ENCODE measurements around the gene PEAK1. TPM values are rescaled to one million over a fixed set of nuclear protein-coding genes. Genes with fewer than 3 reads are reported as not detected.

PEAK1 gene, protein sequence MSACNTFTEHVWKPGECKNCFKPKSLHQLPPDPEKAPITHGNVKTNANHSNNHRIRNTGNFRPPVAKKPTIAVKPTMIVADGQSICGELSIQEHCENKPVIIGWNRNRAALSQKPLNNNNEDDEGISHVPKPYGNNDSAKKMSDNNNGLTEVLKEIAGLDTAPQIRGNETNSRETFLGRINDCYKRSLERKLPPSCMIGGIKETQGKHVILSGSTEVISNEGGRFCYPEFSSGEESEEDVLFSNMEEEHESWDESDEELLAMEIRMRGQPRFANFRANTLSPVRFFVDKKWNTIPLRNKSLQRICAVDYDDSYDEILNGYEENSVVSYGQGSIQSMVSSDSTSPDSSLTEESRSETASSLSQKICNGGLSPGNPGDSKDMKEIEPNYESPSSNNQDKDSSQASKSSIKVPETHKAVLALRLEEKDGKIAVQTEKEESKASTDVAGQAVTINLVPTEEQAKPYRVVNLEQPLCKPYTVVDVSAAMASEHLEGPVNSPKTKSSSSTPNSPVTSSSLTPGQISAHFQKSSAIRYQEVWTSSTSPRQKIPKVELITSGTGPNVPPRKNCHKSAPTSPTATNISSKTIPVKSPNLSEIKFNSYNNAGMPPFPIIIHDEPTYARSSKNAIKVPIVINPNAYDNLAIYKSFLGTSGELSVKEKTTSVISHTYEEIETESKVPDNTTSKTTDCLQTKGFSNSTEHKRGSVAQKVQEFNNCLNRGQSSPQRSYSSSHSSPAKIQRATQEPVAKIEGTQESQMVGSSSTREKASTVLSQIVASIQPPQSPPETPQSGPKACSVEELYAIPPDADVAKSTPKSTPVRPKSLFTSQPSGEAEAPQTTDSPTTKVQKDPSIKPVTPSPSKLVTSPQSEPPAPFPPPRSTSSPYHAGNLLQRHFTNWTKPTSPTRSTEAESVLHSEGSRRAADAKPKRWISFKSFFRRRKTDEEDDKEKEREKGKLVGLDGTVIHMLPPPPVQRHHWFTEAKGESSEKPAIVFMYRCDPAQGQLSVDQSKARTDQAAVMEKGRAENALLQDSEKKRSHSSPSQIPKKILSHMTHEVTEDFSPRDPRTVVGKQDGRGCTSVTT (N-terminal part only)
- total RNA-seq: 5.1 and 5.8 TPM in 2 replicates

DNA sequence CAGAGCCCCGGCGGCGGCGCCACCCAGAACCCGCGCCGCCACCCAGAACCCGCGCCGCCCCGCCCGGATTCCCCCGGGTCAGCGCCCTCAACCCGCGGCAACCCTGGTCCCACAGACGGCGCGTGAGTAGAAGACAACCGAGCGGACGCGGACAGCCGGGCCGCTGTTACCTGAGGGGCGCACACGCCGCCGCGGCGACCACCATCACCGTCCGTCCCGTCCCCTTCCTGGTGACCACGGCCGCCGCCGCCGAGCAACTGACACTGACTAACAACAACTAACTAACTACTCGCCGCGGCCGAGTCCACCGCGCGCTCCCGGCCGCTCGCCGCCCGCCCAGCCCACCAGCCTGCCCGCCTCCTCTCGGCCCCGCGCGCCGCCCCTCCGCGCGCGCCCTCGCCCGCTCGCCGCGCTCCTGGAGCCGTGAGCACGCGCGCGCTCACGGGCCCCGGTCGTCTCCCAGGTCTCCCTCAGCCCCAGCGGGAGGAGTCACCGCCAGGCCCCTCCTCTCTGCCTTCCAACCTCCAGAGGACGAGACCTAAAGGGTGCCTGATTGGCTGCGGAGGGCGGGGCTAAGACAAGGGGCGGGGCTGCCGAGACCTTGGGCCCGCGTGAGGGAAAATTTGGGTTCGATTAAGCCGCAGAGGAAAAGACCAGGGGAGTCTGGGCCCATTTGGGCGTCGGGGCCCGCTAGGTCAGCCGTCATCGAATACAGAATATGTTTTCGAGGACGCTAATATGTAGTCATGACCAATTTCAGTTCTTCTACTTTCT is at the start of gene PEAK1:
PEAK1 (minus strand) TSS at position 269 of the 774 bp plus-strand sequence. CDS start 238,178 bp downstream, outside the sequence.

DNA sequence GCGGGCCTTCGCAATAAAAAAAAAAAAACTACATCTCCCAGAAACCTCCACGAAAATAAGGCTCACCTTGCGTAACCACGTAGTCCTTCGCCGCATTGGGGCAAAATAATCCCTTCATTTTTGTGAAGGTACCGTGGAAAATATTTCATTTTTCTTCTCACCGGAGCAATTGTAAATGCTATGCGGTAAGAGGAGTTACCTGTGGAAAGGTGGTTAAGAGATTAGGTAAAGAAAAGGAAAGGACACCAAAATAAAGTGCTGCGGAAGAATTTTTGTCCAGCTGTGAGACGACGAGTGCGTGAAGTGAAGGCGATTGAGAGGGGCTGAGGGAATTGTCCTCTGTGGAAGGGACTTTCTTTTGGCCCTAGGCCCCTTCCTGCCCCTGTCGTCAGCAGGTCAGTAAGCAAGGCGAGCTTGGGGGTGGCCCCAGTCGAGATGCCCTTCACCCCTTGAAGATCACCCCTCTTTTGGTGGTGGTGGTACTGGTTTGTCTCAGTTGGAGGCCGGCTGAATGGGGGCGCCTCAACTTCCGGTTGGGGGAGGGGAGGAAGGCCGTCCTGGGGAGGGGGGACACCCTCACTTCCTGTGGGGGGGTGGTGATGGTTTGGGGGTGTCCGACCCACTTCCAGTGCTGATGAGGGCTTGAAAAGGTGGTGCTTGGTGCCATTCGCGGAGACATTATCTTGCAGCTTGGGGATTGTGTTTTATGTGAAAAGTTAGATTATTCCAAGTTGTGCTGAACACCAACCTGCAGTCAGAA is 886 bp upstream of the PEAK1 start, which contains the start of gene HMG20A:
HMG20A (plus strand) TSS at position 279 of the 760 bp plus-strand sequence. CDS start 37,520 bp downstream, outside the sequence.

DNA sequence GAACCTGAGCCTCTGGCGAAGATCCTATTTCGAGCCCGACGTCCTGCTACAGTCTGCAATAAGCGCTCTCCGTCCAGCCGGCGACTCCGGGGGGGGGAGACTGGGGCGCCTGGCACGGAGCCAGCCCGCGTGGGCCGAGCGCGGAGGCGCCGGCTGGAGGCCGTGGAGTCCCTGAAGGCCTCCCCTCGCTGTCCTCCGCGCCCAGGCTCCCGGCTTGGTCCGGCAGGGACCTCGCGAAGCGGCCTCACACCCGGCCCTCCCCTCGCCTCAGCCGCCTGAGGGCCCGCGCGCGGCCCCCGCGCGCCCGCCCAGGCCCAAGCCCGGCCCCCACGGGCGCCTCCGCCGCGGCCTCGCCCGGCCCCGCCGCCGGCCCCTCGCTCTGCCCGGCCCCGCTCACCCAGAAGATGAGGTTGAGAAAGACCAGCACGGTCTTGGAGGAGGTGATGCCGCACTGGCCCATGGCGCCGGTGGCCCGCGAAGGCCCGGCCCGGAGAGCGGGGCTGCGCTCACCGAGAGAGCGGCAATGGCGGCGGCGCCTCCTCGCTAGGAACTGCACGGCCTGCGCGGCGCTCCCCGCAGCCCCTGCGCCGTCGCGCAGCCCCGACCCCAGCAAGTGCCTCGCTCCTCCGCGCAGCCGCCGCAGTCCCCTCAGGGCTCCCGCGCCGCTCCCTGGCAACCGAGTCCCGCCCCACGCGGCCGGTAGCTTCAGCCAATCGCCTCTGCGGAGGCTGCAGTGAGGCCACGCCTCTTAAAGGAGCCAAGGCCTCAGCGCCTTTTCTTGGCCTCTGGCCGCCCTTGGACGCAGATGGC is 349.2 kb downstream of the PEAK1 start, which contains the start of gene TSPAN3:
TSPAN3 (minus strand) TSS at position 615 of the 810 bp plus-strand sequence; CDS start at position 460, 155 bp downstream.

Other genes starting within 250 kb of the PEAK1 start
- 12.4 and 14.9 TPM in 2 replicates for gene HMG20A, start 784 bp upstream of the PEAK1 start, total RNA-seq
- not detected in 2 replicates for gene LINGO1, start 212.8 kb upstream of the PEAK1 start, total RNA-seq